HL-60 (cell line): ENCODE measurements around the gene LRRC8D.

ENCODE experiments used
- DNase-seq, 2 experiments: peaks; one replicate each; pipeline ENCODE4 v3.0.0-alpha.2; 2010 to 2020; ENCODE audit warnings: low read depth in 1 of 2, low spot score in 1 of 2
- H3K27ac ChIP-seq: fragments of 250-450 bp; sonication (Bioruptor Pico); replicated peaks from 2 replicates; pipeline ENCODE4 v1.5.1; 2020; ENCODE audit warnings: mild to moderate bottlenecking, moderate library complexity
- H3K27me3 ChIP-seq: fragments of 250-450 bp; sonication (Bioruptor Pico); 2 replicates; pipeline ENCODE4 v1.5.1; 2021; ENCODE audit warnings: mild to moderate bottlenecking, moderate library complexity; ENCODE audit not compliant: insufficient read depth, poor library complexity, severe bottlenecking
- H3K4me3 ChIP-seq: replicated peaks from 2 replicates; pipeline ENCODE4 v1.5.1; 2011; ENCODE audit warnings: mild to moderate bottlenecking, control low read depth, low read length; ENCODE audit not compliant: insufficient read depth
- CTCF ChIP-seq: IDR thresholded peaks from one replicate; pipeline ENCODE4 v1.5.1; 2011; ENCODE audit warnings: low read length, control low read depth, inconsistent platforms; ENCODE audit not compliant: insufficient read depth
- GABPA ChIP-seq: IDR thresholded peaks from 2 replicates; pipeline ENCODE4 v1.6.1; 2012; ENCODE audit warnings: low read depth
- POLR2AphosphoS5 ChIP-seq: IDR thresholded peaks from 2 replicates; pipeline ENCODE4 v1.6.1; 2012; ENCODE audit warnings: low read depth
- REST ChIP-seq: IDR thresholded peaks from 2 replicates; pipeline ENCODE4 v1.6.1; 2012; ENCODE audit warnings: low read depth; ENCODE audit not compliant: insufficient replicate concordance
- SPI1 ChIP-seq: IDR thresholded peaks from 2 replicates; pipeline ENCODE4 v1.6.1; 2012; ENCODE audit warnings: low read depth, mild to moderate bottlenecking, borderline replicate concordance

The LRRC8D gene

GRCh38 chr1:89821322-89822108 lies 683 bp downstream of the LRRC8D start:
- Histone ChIP-seq H3K4me3 (peak overlapping the region; percentile 80), H3K27ac (peak overlapping the region; percentile 91), H3K27me3 (no peaks in the 10 kb centered on the region)
- DNase-seq: peak in 1 of 2 experiments; percentile 83
- TF ChIP-seq SPI1: no peak
- TF ChIP-seq CTCF: no peak
- TF ChIP-seq POLR2AphosphoS5: no peak
- no peak for TF ChIP-seq REST
- TF ChIP-seq GABPA: no peak

DNA sequence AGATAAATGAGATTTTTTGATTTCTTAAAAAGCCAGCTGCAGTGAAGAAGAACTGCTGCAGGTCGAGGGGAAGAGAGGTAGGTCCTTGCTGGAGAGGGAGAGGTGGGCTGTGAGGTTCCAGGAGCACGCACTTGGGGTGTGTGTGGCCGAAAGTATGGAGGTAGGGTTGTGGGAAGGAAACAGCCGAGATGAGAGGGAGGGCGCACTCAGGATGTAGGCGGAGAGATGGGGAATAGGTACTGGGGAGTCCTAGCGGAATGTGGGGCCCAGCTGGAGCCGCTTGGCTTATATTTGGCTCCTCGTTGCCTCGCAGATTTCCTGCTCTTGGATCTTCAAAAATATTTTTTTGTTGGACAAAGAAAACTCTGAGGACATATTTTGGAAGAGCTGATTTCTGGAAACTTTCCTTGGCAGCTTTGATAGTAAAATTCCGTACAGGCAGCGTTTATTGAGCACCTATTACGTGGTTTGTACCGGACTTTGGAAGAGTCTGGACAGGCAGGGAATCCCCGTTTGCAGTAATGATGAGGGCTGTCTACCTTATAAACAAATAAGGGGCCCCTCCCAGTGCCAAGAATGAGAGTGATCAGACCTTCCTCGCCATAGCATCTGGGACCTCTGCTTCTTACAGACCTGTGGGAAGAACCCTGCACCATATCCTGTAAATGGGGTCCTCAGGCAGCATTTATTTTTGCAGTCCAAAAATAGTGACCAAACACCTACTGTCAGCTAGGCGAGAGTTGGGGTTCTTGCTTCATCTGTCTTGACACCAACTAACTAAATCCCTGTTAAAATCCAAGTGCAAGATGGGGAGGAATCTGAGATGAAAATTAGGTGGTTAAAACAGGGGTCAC lies 1.5 kb downstream of the LRRC8D start:
- peak overlapping the region; percentile 91 for H3K27ac ChIP-seq
- TF ChIP-seq REST (no peak), POLR2AphosphoS5 (peak; percentile 53)
- H3K4me3 ChIP-seq: peak overlapping the region; percentile 80
- DNase-seq: peak in 1 of 2 experiments; percentile 57
- no peaks in the 10 kb centered on the region for H3K27me3 ChIP-seq

DNA sequence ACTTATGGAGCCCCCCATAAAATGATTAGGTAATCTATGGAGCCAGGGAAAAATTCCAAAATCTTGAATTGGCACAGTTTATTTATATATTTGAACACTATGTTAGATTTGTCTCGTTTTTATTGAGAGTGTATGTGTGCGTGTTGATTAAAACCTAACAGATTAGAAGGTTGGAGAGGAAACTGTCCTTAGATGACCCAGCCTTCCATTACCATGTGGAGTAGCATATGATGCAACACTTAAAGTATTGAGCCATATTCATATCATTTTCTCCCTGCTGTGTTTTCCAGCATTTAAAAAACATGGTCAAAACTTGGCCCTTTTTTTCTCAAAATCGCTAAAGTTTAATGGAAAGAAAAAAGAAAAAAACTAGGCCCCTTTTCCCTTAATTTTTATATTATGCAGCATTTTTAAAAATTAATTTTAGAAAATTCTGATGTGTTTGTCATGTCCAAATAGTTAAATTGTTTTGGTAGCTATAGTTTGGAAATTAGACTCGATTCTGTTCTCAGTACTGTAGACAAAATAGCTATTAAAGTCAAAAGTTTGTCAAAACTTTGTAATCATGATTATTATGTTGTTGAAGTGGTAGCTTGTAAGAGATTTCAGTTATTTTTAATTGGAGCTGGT lies 2.3 kb downstream of the LRRC8D start:
- Histone ChIP-seq H3K27ac (peak overlapping the region; percentile 91), H3K27me3 (no peaks in the 10 kb centered on the region), H3K4me3 (peak overlapping the region; percentile 80)
- TF ChIP-seq CTCF: no peak
- TF ChIP-seq REST: no peak
- no peak; the same call in 1 of the 2 replicates for TF ChIP-seq POLR2AphosphoS5
- DNase-seq: peak; percentile 53 to 70
